Endodermal cell (in vitro differentiated cells): ENCODE results near the gene RBM4B. TPM values are rescaled to one million over a fixed set of nuclear protein-coding genes. Genes with fewer than 3 reads are reported as not detected.

Experiments
- DNase-seq: peaks from one replicate; pipeline ENCODE4 v3.0.0-alpha.2; 2017
- H3K27ac ChIP-seq: 2 replicates; pipeline ENCODE4 v1.5.1; 2013; ENCODE audit warnings: mild to moderate bottlenecking, low read depth, low read length, moderate library complexity
- H3K27me3 ChIP-seq: 2 replicates; pipeline ENCODE4 v1.6.1; 2013; ENCODE audit warnings: mild to moderate bottlenecking, low read length, moderate library complexity; ENCODE audit not compliant: insufficient read depth, control insufficient read depth, poor library complexity, severe bottlenecking
- H3K36me3 ChIP-seq: 2 replicates; pipeline ENCODE4 v1.7.0; 2013; ENCODE audit warnings: mild to moderate bottlenecking, low read length, moderate library complexity; ENCODE audit not compliant: control insufficient read depth, insufficient read depth
- H3K4me1 ChIP-seq: one replicate; pipeline ENCODE4 v1.7.0; 2013; ENCODE audit warnings: low read length; ENCODE audit not compliant: control insufficient read depth, insufficient read depth
- H3K4me3 ChIP-seq: 2 replicates; pipeline ENCODE4 v1.5.1; 2013; ENCODE audit warnings: mild to moderate bottlenecking, low read length, moderate library complexity
- H3K9ac ChIP-seq: 2 replicates; pipeline ENCODE4 v1.6.1; 2013; ENCODE audit warnings: mild to moderate bottlenecking, low read length, moderate library complexity; ENCODE audit not compliant: poor library complexity, severe bottlenecking; ENCODE audit errors: extremely low read depth
- H3K9me3 ChIP-seq: 2 replicates; pipeline ENCODE4 v1.6.1; 2013; ENCODE audit warnings: mild to moderate bottlenecking, low read length, moderate library complexity; ENCODE audit not compliant: control insufficient read depth
- H3K27ac Mint-ChIP-seq: 2 replicates; pipeline ENCODE4 v1.8.0; 2020; ENCODE audit warnings: mixed read lengths
- H3K27me3 Mint-ChIP-seq: 2 replicates; pipeline ENCODE4 v1.8.0; 2021; ENCODE audit warnings: mild to moderate bottlenecking, mixed read lengths; ENCODE audit not compliant: insufficient read depth
- H3K36me3 Mint-ChIP-seq: 2 replicates; pipeline ENCODE4 v1.8.0; 2020; ENCODE audit warnings: low read depth, mixed read lengths
- H3K4me1 Mint-ChIP-seq: 2 replicates; pipeline ENCODE4 v1.8.0; 2020; ENCODE audit warnings: mixed read lengths
- H3K4me3 Mint-ChIP-seq: 2 replicates; pipeline ENCODE4 v1.8.0; 2020; ENCODE audit warnings: mild to moderate bottlenecking, moderate library complexity, mixed read lengths
- H3K9me3 Mint-ChIP-seq: 2 replicates; pipeline ENCODE4 v1.8.0; 2020; ENCODE audit warnings: mild to moderate bottlenecking, mixed read lengths
- CTCF ChIP-seq: fragments of 200-600 bp; sonication (generic); conservative IDR thresholded peaks from 2 replicates; pipeline ENCODE4 v1.5.0; 2021; ENCODE audit warnings: antibody characterized with exemption, mild to moderate bottlenecking
- WGBS, 2 experiments: methylation state at CpG; one replicate each; pipeline versions ENCODE4 v1.1.5 to v1.1.7; 2013; ENCODE audit warnings: missing lambda C conversion rate in 2 of 2, mixed read lengths in 1 of 2; ENCODE audit not compliant: insufficient coverage in 1 of 2, insufficient read length in 1 of 2; 5-methylcytosine and 5-hydroxymethylcytosine counted together
- total RNA-seq, 2 donors: library from RNA; stranded (reverse); fragmentation: NEBNext Ultra II Directional in 1 of 2; extraction: Animal tissue kit (Norgen Biotek cat#: 25700) in 1 of 2; gene quantifications; 2 replicates in 1 of 2; 3 replicates in 1 of 2; pipeline ENCODE4 v1.2.1, GENCODE V29; 2021

RBM4B gene
- total RNA-seq, 2 donors from 2014 or later: 23.3 to 28.5 TPM

GRCh38 chr11:66651016-66651415, 26.7 kb downstream of the RBM4B start:
- H3K9ac ChIP-seq: no peak overlapping the region
- Mint-ChIP-seq H3K27ac (no peak overlapping the region), H3K36me3 (peaks cover 74% of the 10 kb centered on the region), H3K4me3 (no peak overlapping the region), H3K9me3 (no peaks in the 10 kb centered on the region), H3K4me1 (peaks cover 3% of the 10 kb centered on the region), H3K27me3 (no peaks in the 10 kb centered on the region)
- no peak overlapping the region for H3K27ac ChIP-seq
- TF ChIP-seq CTCF: no peak
- H3K9me3 ChIP-seq: no peaks in the 10 kb centered on the region
- 96% methylated on average over 2 of the region's 2 CpGs; no CpG with 5 or more reads in 1 of the 2 experiments for whole genome bisulfite sequencing, 2 experiments
- peaks cover 86% of the 10 kb centered on the region for H3K36me3 ChIP-seq
- no peak for DNase-seq
- no peaks in the 10 kb centered on the region for H3K4me1 ChIP-seq
- no peak overlapping the region for H3K4me3 ChIP-seq
- H3K27me3 ChIP-seq: no peaks in the 10 kb centered on the region

- H3K4me1 Mint-ChIP-seq: peaks cover 13% of the 10 kb centered on the region
- WGBS, 2 experiments: 97 to 100% methylated on average over 4 to 5 of the region's 5 CpGs
- Histone ChIP-seq H3K4me3 (no peak overlapping the region), H3K36me3 (peaks cover 88% of the 10 kb centered on the region), H3K4me1 (peaks cover 4% of the 10 kb centered on the region), H3K9me3 (no peaks in the 10 kb centered on the region), H3K27ac (no peak overlapping the region), H3K27me3 (no peaks in the 10 kb centered on the region), H3K9ac (no peak overlapping the region)
- H3K27me3 Mint-ChIP-seq: no peaks in the 10 kb centered on the region
- peaks cover 77% of the 10 kb centered on the region for H3K36me3 Mint-ChIP-seq
- no peak for DNase-seq
- no peak overlapping the region for H3K27ac Mint-ChIP-seq
- no peak for TF ChIP-seq CTCF
- H3K4me3 Mint-ChIP-seq: no peak overlapping the region
- no peaks in the 10 kb centered on the region for H3K9me3 Mint-ChIP-seq
These were observed 27.8 kb downstream of the RBM4B start for GRCh38 chr11:66649903-66650302.

GRCh38 chr11:66646828-66647227, 30.9 kb downstream of the RBM4B start:
- Mint-ChIP-seq H3K9me3 (no peaks in the 10 kb centered on the region), H3K27me3 (no peaks in the 10 kb centered on the region), H3K4me1 (peaks cover 43% of the 10 kb centered on the region), H3K4me3 (no peak overlapping the region), H3K36me3 (peaks cover 91% of the 10 kb centered on the region), H3K27ac (no peak overlapping the region)
- DNase-seq: no peak
- no peaks in the 10 kb centered on the region for H3K27me3 ChIP-seq
- H3K9me3 ChIP-seq: no peaks in the 10 kb centered on the region
- no peak overlapping the region for H3K4me3 ChIP-seq
- H3K36me3 ChIP-seq: peaks cover 97% of the 10 kb centered on the region
- H3K9ac ChIP-seq: no peak overlapping the region
- 94 to 98% methylated on average over 4 of the region's 4 CpGs for WGBS, 2 experiments
- no peak for TF ChIP-seq CTCF
- H3K4me1 ChIP-seq: peaks cover 9% of the 10 kb centered on the region
- H3K27ac ChIP-seq: no peak overlapping the region
